M059J (cell line): ENCODE measurements around the gene OPRL1. TPM values are rescaled to one million over a fixed set of nuclear protein-coding genes. Genes with fewer than 3 reads are reported as not detected.

ENCODE experiments used
- DNase-seq: peaks from one replicate; pipeline ENCODE4 v3.0.0-alpha.2; 2012; ENCODE audit warnings: low read depth
- total RNA-seq: library from RNA; depleted of rRNA; stranded (reverse); fragments of >200 nt; shearing (Covaris generic); gene quantifications from 2 replicates; pipeline ENCODE4 v1.2.3, GENCODE V29; 2014; rRNA removed

The OPRL1 gene
- total RNA-seq, 1 experiment from 2014 or later = 0.59 TPM

GRCh38 chr20:64140061-64140931 is 60.4 kb downstream of the OPRL1 start:
- DNase-seq = no peak

- DNase-seq = no peak
Observed at GRCh38 chr20:64140956-64141355, 61.1 kb downstream of the OPRL1 start.

- no peak for DNase-seq
Observed at GRCh38 chr20:64142590-64142989, 62.7 kb downstream of the OPRL1 start.

- DNase-seq = no peak
Observed at GRCh38 chr20:64143018-64143801, 63.3 kb downstream of the OPRL1 start.

- no peak for DNase-seq
Observed at GRCh38 chr20:64144144-64144912, 64.4 kb downstream of the OPRL1 start.

- DNase-seq = no peak
Observed at GRCh38 chr20:64145458-64146300, 65.8 kb downstream of the OPRL1 start.

GRCh38 chr20:64146301-64146935 is 66.5 kb downstream of the OPRL1 start:
- no peak for DNase-seq

GRCh38 chr20:64146936-64147477 is 67.1 kb downstream of the OPRL1 start:
- no peak for DNase-seq

- no peak for DNase-seq
Observed at GRCh38 chr20:64148581-64148980, 68.7 kb downstream of the OPRL1 start.

- no peak for DNase-seq
Observed at GRCh38 chr20:64149141-64149540, 69.3 kb downstream of the OPRL1 start.

- no peak for DNase-seq
Observed at GRCh38 chr20:64149809-64150560, 70.1 kb downstream of the OPRL1 start.

Other genes starting within 250 kb of the OPRL1 start
- 2.5 and 3.1 TPM in 2 replicates for gene ZBTB46, start 248.8 kb upstream of the OPRL1 start, total RNA-seq
- gene ABHD16B, start 218.6 kb upstream of the OPRL1 start, total RNA-seq = not detected in 2 replicates
- gene TPD52L2, start 214.8 kb upstream of the OPRL1 start, total RNA-seq = 130 and 152 TPM in 2 replicates
- gene DNAJC5, start 185.0 kb upstream of the OPRL1 start, total RNA-seq = 37.9 and 68.7 TPM in 2 replicates
- gene UCKL1, start 123.7 kb upstream of the OPRL1 start, total RNA-seq = 23.9 and 32.2 TPM in 2 replicates
- gene ZNF512B, start 110.2 kb upstream of the OPRL1 start, total RNA-seq = 7.7 and 17.7 TPM in 2 replicates
- 0.42 and 1.2 TPM in 2 replicates for gene SAMD10, start 100.4 kb upstream of the OPRL1 start, total RNA-seq
- 77.2 and 106 TPM in 2 replicates for gene PRPF6, start 99.0 kb upstream of the OPRL1 start, total RNA-seq
- gene C20orf204, start 43.9 kb upstream of the OPRL1 start, total RNA-seq = 0.02 TPM in 2 replicates
- gene SOX18, start 30.4 kb upstream of the OPRL1 start, total RNA-seq = not detected in 2 replicates
- gene TCEA2, start 16.9 kb upstream of the OPRL1 start, total RNA-seq = 21.1 and 28.7 TPM in 2 replicates
- 23.7 and 33.6 TPM in 2 replicates for gene RGS19, start 564 bp upstream of the OPRL1 start, total RNA-seq
- gene LKAAEAR1, start 4.3 kb downstream of the OPRL1 start, total RNA-seq = not detected in 2 replicates
- gene NPBWR2, start 27.5 kb downstream of the OPRL1 start, total RNA-seq = not detected in 2 replicates
- gene MYT1, start 84.4 kb downstream of the OPRL1 start, total RNA-seq = not detected in 2 replicates
- 24.2 and 28.6 TPM in 2 replicates for gene PCMTD2, start 175.7 kb downstream of the OPRL1 start, total RNA-seq